GM19239 (cell line): Measurements from ENCODE around the gene MPZL2.

Experiments used
- DNase-seq: peaks from one replicate; pipeline ENCODE4 v3.0.0; 2011; ENCODE audit warnings: low spot score; ENCODE audit not compliant: insufficient read length
- FAIRE-seq: peaks from 2 replicates; lab custom pipeline; 2011; peaks lifted over from hg19 to GRCh38; lab: Jason Lieb, UNC

The MPZL2 gene

GRCh38 chr11:118206391-118207031, 57.6 kb downstream of the MPZL2 start:
- no peak for DNase-seq
- FAIRE-seq: peak; percentile 85

- FAIRE-seq: peak; percentile 78
- DNase-seq: no peak
Observed at GRCh38 chr11:118205606-118206378, 58.3 kb downstream of the MPZL2 start.
